ENCODE results near the gene TMEM59L.

GRCh38 chr19:18660939-18661670 lies 48.4 kb downstream of the TMEM59L start:
- TF ChIP-seq CTCF (IDR thresholded peaks at IDR 0.05; ENCODE audit: poor library complexity) (no peak), EZH2phosphoT487 (IDR thresholded peaks at IDR 0.05; ENCODE audit: low read depth, severe bottlenecking, unreplicated experiment) (no peak)
